HepG2 (cell line): ENCODE results near the gene SLC38A1. TPM values are rescaled to one million over a fixed set of nuclear protein-coding genes. Genes with fewer than 3 reads are reported as not detected.

ENCODE experiments used
- ATAC-seq: fragments of 200-7000 bp; cut with Tn5 transposase; 3 replicates; pipeline ENCODE4 v1.9.1; 2020; ENCODE audit warnings: mild to moderate bottlenecking, moderate library complexity
- BruUV-seq: library from RNA; stranded (reverse); fragments of 400-500 nt; replicated peaks from 2 replicates; lab custom pipeline; 2021; lab: Mats Ljungman, UMichigan
- CTCF ChIA-PET: fragments of 300-600 bp; formaldehyde crosslinking; extraction: SDS; loops from one replicate; lab custom pipeline; 2021; ENCODE audit warnings: low total read pairs, inconsistent platforms, low intra/inter-chr PET ratio; lab: Yijun Ruan, JAX
- POLR2A ChIA-PET: fragments of 350-600 bp; sonication (Branson Sonifier 250); formaldehyde crosslinking; loops from one replicate; lab custom pipeline; 2020; ENCODE audit warnings: antibody characterized with exemption, inconsistent platforms; lab: Yijun Ruan, JAX
- DNase-seq: peaks from one replicate; pipeline ENCODE4 v3.0.0-alpha.2; 2015; ENCODE audit warnings: low spot score
- FAIRE-seq: peaks from 3 replicates; lab custom pipeline; 2011; peaks lifted over from hg19 to GRCh38; lab: Jason Lieb, UNC
- H2AFZ ChIP-seq: one replicate; pipeline ENCODE4 v1.6.1; 2011; ENCODE audit warnings: low read length, inconsistent platforms
- H3K27ac ChIP-seq: fragments of 300-600 bp; 3 replicates; pipeline ENCODE4 v1.8.0; 2011; ENCODE audit warnings: mixed run types, mild to moderate bottlenecking, mixed read lengths, low read length, inconsistent platforms; ENCODE audit not compliant: insufficient read depth; ENCODE audit errors: extremely low read length
- H3K27me3 ChIP-seq, 2 experiments: fragments of 200-600 bp in 1 of 2; 2 replicates in 1 of 2; 3 replicates in 1 of 2; pipeline versions ENCODE4 v1.6.0 to v1.8.0; 2011; ENCODE audit warnings: low read length in 2 of 2, mild to moderate bottlenecking in 2 of 2, moderate library complexity in 2 of 2, inconsistent platforms in 1 of 2; ENCODE audit not compliant: insufficient read depth in 2 of 2, control insufficient read depth in 1 of 2
- H3K36me3 ChIP-seq, 2 experiments: fragments of 200-600 bp in 1 of 2; replicated peaks in 1 of 2; 2 replicates in 1 of 2; 3 replicates in 1 of 2; pipeline versions ENCODE4 v1.5.1 to v1.8.0; 2011; ENCODE audit warnings: low read length in 2 of 2, inconsistent platforms in 1 of 2; ENCODE audit not compliant: insufficient read depth in 2 of 2, control insufficient read depth in 1 of 2
- H3K4me1 ChIP-seq: 2 replicates; pipeline ENCODE4 v1.5.1; 2012; ENCODE audit warnings: low read length, inconsistent platforms; ENCODE audit not compliant: insufficient read depth
- H3K4me2 ChIP-seq: 2 replicates; pipeline ENCODE4 v1.6.0; 2011; ENCODE audit warnings: low read depth, low read length, inconsistent platforms
- H3K4me3 ChIP-seq, 3 experiments: fragments of 200-600 bp in 1 of 3; sonication (generic), shearing (Covaris generic) in 1 of 3; replicated peaks in 1 of 3; 2 replicates each; pipeline ENCODE4 v1.5.1; 2011 to 2016; ENCODE audit warnings: low read length in 3 of 3, inconsistent platforms in 2 of 3, low read depth in 2 of 3, mild to moderate bottlenecking in 2 of 3, control low read depth in 1 of 3, mixed read lengths in 1 of 3; ENCODE audit not compliant: insufficient read depth in 1 of 3
- H3K79me2 ChIP-seq: one replicate; pipeline ENCODE4 v1.6.1; 2011; ENCODE audit warnings: low read length, inconsistent platforms; ENCODE audit not compliant: insufficient read depth
- H3K9ac ChIP-seq: 2 replicates; pipeline ENCODE4 v1.6.0; 2011; ENCODE audit warnings: mild to moderate bottlenecking, low read depth, low read length, inconsistent platforms; ENCODE audit not compliant: insufficient read depth
- H3K9me3 ChIP-seq: 2 replicates; pipeline ENCODE4 v1.5.1; 2012; ENCODE audit warnings: mild to moderate bottlenecking, low read length
- H4K20me1 ChIP-seq: 2 replicates; pipeline ENCODE4 v1.6.0; 2011; ENCODE audit warnings: inconsistent platforms, mild to moderate bottlenecking, low read length, moderate library complexity; ENCODE audit not compliant: insufficient read depth
- CC2D1A ChIP-seq: sonication (generic); formaldehyde crosslinking; IDR thresholded peaks from 2 replicates; pipeline ENCODE4 v1.8.1; 2023; ENCODE audit warnings: mild to moderate bottlenecking, missing genetic modification reagents
- CENPT ChIP-seq: sonication (generic); formaldehyde crosslinking; IDR thresholded peaks from 2 replicates; pipeline ENCODE4 v1.8.0; 2022; ENCODE audit warnings: low read depth, mild to moderate bottlenecking, moderate library complexity, missing genetic modification reagents
- CSRNP2 ChIP-seq: sonication (generic); formaldehyde crosslinking; conservative IDR thresholded peaks from 2 replicates; pipeline ENCODE4 v1.8.0; 2022; ENCODE audit warnings: low read depth, missing genetic modification reagents
- EEA1 ChIP-seq: sonication (generic); formaldehyde crosslinking; IDR thresholded peaks from 2 replicates; pipeline ENCODE4 v1.5.1; 2020; ENCODE audit warnings: mild to moderate bottlenecking, missing genetic modification reagents, borderline replicate concordance
- NCOA2 ChIP-seq: sonication (generic); formaldehyde crosslinking; IDR thresholded peaks from 2 replicates; pipeline ENCODE4 v1.8.0; 2022; ENCODE audit warnings: inconsistent platforms
- SETDB1 ChIP-seq: sonication (generic); formaldehyde crosslinking; IDR thresholded peaks from 2 replicates; pipeline ENCODE4 v1.5.1; 2020; ENCODE audit warnings: missing genetic modification reagents, mild to moderate bottlenecking, borderline replicate concordance
- U2AF2 ChIP-seq: fragments of 200-400 bp; formaldehyde crosslinking; IDR thresholded peaks from 2 replicates; pipeline ENCODE4 v1.6.1; 2017; ENCODE audit warnings: low read depth, mild to moderate bottlenecking, low read length
- ZMYM3 ChIP-seq: sonication (generic); formaldehyde crosslinking; IDR thresholded peaks from 2 replicates; pipeline ENCODE4 v1.5.1; 2020; ENCODE audit warnings: mild to moderate bottlenecking, missing genetic modification reagents
- ZNF20 ChIP-seq: sonication (generic); formaldehyde crosslinking; IDR thresholded peaks from 2 replicates; pipeline ENCODE4 v1.4.0; 2020; ENCODE audit warnings: mild to moderate bottlenecking, moderate library complexity, missing genetic modification reagents
- ZNF251 ChIP-seq: sonication (generic); formaldehyde crosslinking; IDR thresholded peaks from 2 replicates; pipeline ENCODE4 v1.9.0; 2021; ENCODE audit warnings: mild to moderate bottlenecking, missing genetic modification reagents
- ZNF773 ChIP-seq: sonication (generic); formaldehyde crosslinking; IDR thresholded peaks from 2 replicates; pipeline ENCODE4 v1.4.0; 2020; ENCODE audit warnings: missing genetic modification reagents, borderline replicate concordance
- WGBS: methylation state at CpG from one replicate; pipeline ENCODE4 v1.1.6; 2017; ENCODE audit warnings: low lambda C conversion rate; 5-methylcytosine and 5-hydroxymethylcytosine counted together
- in situ Hi-C: cut with HindIII; loops from 2 replicates; pipeline ENCODE4 v1.10.0; 2017; ENCODE audit warnings: low pct_unique_long_range_greater_than_20kb; ENCODE audit not compliant: extremely low pct_ligation_motif_present
- intact Hi-C: fragments of 100-400 bp; cut with micrococcal nuclease; formaldehyde crosslinking; loops from one replicate; pipeline ENCODE4 v1.10.0; 2022; ENCODE audit not compliant: unreplicated experiment
- polyA plus RNA-seq, 8 experiments: library from polyadenylated mRNA; depleted of rRNA in 3 of 8; stranded (reverse) in 7 of 8; unstranded in 1 of 8; fragments of >200 nt; fragmentation: Illumina TruSeq in 4 of 8; extraction: Trizol in 4 of 8; gene quantifications; 2 replicates each; pipeline versions ENCODE4 v1.2.1 to v1.2.3, GENCODE V29; 2011 to 2016; ENCODE audit warnings: low read depth in 4 of 8, missing spikeins in 1 of 8, mixed read lengths in 1 of 8; ENCODE audit not compliant: insufficient read depth in 1 of 8
- total RNA-seq, 5 experiments: library from RNA; depleted of rRNA; stranded (reverse); fragments of >200 nt; fragmentation: Illumina TruSeq; extraction: Trizol; gene quantifications; 2 replicates each; pipeline ENCODE4 v1.2.3, GENCODE V29; 2016; ENCODE audit warnings: low read depth in 1 of 5

SLC38A1 gene
- total and polyA plus RNA-seq, 2 of the 13 experiments (the other 11 are each of a cell fraction or from before 2014, with no cell fraction given) = 47.0 to 50.6 TPM

- Histone ChIP-seq H3K27ac (no peak overlapping the region), H3K9me3 (no peaks in the 10 kb centered on the region), H3K4me1 (no peaks in the 10 kb centered on the region), H3K27me3 (no peaks in the 10 kb centered on the region), H3K36me3 (no peaks in the 10 kb centered on the region), H3K9ac (no peak overlapping the region), H3K4me2 (no peak overlapping the region), H3K79me2 (no peaks in the 10 kb centered on the region), H3K4me3 (no peak overlapping the region), H2AFZ (no peak overlapping the region), H4K20me1 (no peaks in the 10 kb centered on the region)
- FAIRE-seq (no peak), ATAC-seq (no peak), DNase-seq (no peak)
- POLR2A ChIA-PET = no interaction called here
- in situ Hi-C loops = no loop called here
- WGBS = 39% methylated on average over 12 of the region's 12 CpGs
- BruUV-seq = no TSS peak
- TF ChIP-seq ZNF773 (CRISPR knock-in tag) (no peak), NCOA2 (no peak), ZNF20 (CRISPR knock-in tag) (no peak), ZMYM3 (no peak), EEA1 (CRISPR knock-in tag) (no peak), CC2D1A (CRISPR knock-in tag) (no peak), CENPT (CRISPR knock-in tag) (no peak), SETDB1 (no peak), ZNF251 (CRISPR knock-in tag) (no peak), U2AF2 (no peak), CSRNP2 (CRISPR knock-in tag) (no peak)
- intact Hi-C loops = no loop called here
- CTCF ChIA-PET = no interaction called here
Observed at GRCh38 chr12:46174061-46174662, 94.7 kb downstream of the SLC38A1 start.
